IMR-90 (cell line): ENCODE data around the gene VAMP4. TPM values are rescaled to one million over a fixed set of nuclear protein-coding genes. Genes with fewer than 3 reads are reported as not detected.

Experiments
- ATAC-seq: fragments of 200-7000 bp; cut with Tn5 transposase; 2 replicates; pipeline ENCODE4 v1.9.1; 2020; ENCODE audit warnings: low read depth, mild to moderate bottlenecking, moderate library complexity
- BruUV-seq: library from RNA; stranded (reverse); fragments of 400-500 nt; replicated peaks from 2 replicates; lab custom pipeline; 2021; lab: Mats Ljungman, UMichigan
- CTCF ChIA-PET: fragments of 300-600 bp; formaldehyde crosslinking; extraction: SDS; loops from one replicate; lab custom pipeline; 2021; ENCODE audit warnings: antibody characterized with exemption; lab: Yijun Ruan, JAX
- POLR2A ChIA-PET: fragments of 300-600 bp; sonication (Branson Sonifier 250); formaldehyde crosslinking; loops from one replicate; lab custom pipeline; 2022; ENCODE audit warnings: antibody characterized with exemption; ENCODE audit not compliant: unreplicated experiment; lab: Charles Lee
- DNase-seq: peaks from one replicate; pipeline ENCODE4 v3.0.0; 2013
- H2AFZ ChIP-seq: replicated peaks from 2 replicates; pipeline ENCODE3; 2013; ENCODE audit warnings: low read length, mild to moderate bottlenecking; ENCODE audit not compliant: poor library complexity
- H2AK5ac ChIP-seq: 2 replicates; pipeline ENCODE4 v1.6.1; 2013; ENCODE audit warnings: low read depth, low read length, inconsistent platforms
- H2AK9ac ChIP-seq: replicated peaks from 2 replicates; pipeline ENCODE3; 2013; ENCODE audit warnings: mild to moderate bottlenecking, low read depth, low read length, moderate library complexity; ENCODE audit not compliant: poor library complexity
- H2BK120ac ChIP-seq: 2 replicates; pipeline ENCODE4 v1.6.1; 2013; ENCODE audit warnings: low read depth, low read length, inconsistent platforms
- H2BK15ac ChIP-seq: 3 replicates; pipeline ENCODE4 v1.6.1; 2013; ENCODE audit warnings: low read depth, low read length, inconsistent platforms
- H2BK20ac ChIP-seq: 2 replicates; pipeline ENCODE4 v1.6.1; 2013; ENCODE audit warnings: low read depth, mild to moderate bottlenecking, inconsistent platforms, low read length, moderate library complexity
- H2BK5ac ChIP-seq: 2 replicates; pipeline ENCODE4 v1.6.1; 2013; ENCODE audit warnings: mild to moderate bottlenecking, low read depth, low read length, inconsistent platforms; ENCODE audit not compliant: poor library complexity, severe bottlenecking
- H3K14ac ChIP-seq: replicated peaks from 2 replicates; pipeline ENCODE4 v1.6.1; 2013; ENCODE audit warnings: low read depth, low read length, inconsistent platforms
- H3K18ac ChIP-seq: 2 replicates; pipeline ENCODE4 v1.6.1; 2013; ENCODE audit warnings: low read depth, low read length, control low read depth
- H3K23ac ChIP-seq: 2 replicates; pipeline ENCODE4 v1.6.1; 2013; ENCODE audit warnings: low read depth, low read length, inconsistent platforms
- H3K27ac ChIP-seq: 2 replicates; pipeline ENCODE4 v1.5.1; 2013; ENCODE audit warnings: mild to moderate bottlenecking, control low read depth, low read length; ENCODE audit not compliant: insufficient read depth
- H3K27me3 ChIP-seq: 2 replicates; pipeline ENCODE4 v1.6.1; 2013; ENCODE audit warnings: low read length; ENCODE audit not compliant: control insufficient read depth, insufficient read depth
- H3K36me3 ChIP-seq: 2 replicates; pipeline ENCODE4 v1.6.1; 2013; ENCODE audit warnings: low read length, mixed read lengths; ENCODE audit not compliant: control insufficient read depth, insufficient read depth
- H3K4ac ChIP-seq: 2 replicates; pipeline ENCODE4 v1.6.1; 2013; ENCODE audit warnings: low read depth, low read length, inconsistent platforms
- H3K4me1 ChIP-seq: 2 replicates; pipeline ENCODE4 v1.6.1; 2013; ENCODE audit warnings: low read length, mixed read lengths; ENCODE audit not compliant: control insufficient read depth, insufficient read depth
- H3K4me2 ChIP-seq: 2 replicates; pipeline ENCODE4 v1.6.1; 2013; ENCODE audit warnings: low read depth, mild to moderate bottlenecking, control low read depth, low read length, moderate library complexity
- H3K4me3 ChIP-seq: 2 replicates; pipeline ENCODE4 v1.5.1; 2013; ENCODE audit warnings: low read depth, mild to moderate bottlenecking, control low read depth, low read length, moderate library complexity; ENCODE audit not compliant: insufficient read depth
- H3K56ac ChIP-seq: 2 replicates; pipeline ENCODE4 v1.6.1; 2013; ENCODE audit warnings: low read length, inconsistent platforms; ENCODE audit not compliant: insufficient read depth; ENCODE audit errors: extremely low read depth
- H3K79me1 ChIP-seq, 2 experiments: 2 replicates each; pipeline ENCODE4 v1.6.1; 2013; ENCODE audit warnings: low read length in 2 of 2, inconsistent platforms in 1 of 2, low read depth in 1 of 2
- H3K9ac ChIP-seq: 2 replicates; pipeline ENCODE4 v1.6.1; 2013; ENCODE audit warnings: low read depth, low read length, control low read depth
- H3K9me1 ChIP-seq: 2 replicates; pipeline ENCODE4 v1.6.1; 2013; ENCODE audit warnings: low read length, inconsistent platforms; ENCODE audit not compliant: insufficient read depth
- H3K9me3 ChIP-seq: 2 replicates; pipeline ENCODE4 v1.6.1; 2013; ENCODE audit warnings: low read length; ENCODE audit not compliant: control insufficient read depth, insufficient read depth
- H4K20me1 ChIP-seq: 2 replicates; pipeline ENCODE4 v1.6.1; 2013; ENCODE audit warnings: low read length, inconsistent platforms; ENCODE audit not compliant: insufficient read depth
- H4K5ac ChIP-seq: 2 replicates; pipeline ENCODE4 v1.6.1; 2013; ENCODE audit warnings: mild to moderate bottlenecking, low read depth, low read length, control low read depth
- H4K8ac ChIP-seq, 2 experiments: 2 replicates each; pipeline ENCODE4 v1.6.1; 2013; ENCODE audit warnings: low read depth in 2 of 2, low read length in 2 of 2, control low read depth in 1 of 2, inconsistent platforms in 1 of 2
- H4K91ac ChIP-seq: 2 replicates; pipeline ENCODE4 v1.6.1; 2013; ENCODE audit warnings: low read depth, low read length, inconsistent platforms; ENCODE audit not compliant: insufficient read depth
- BHLHE40 ChIP-seq: fragments of 150-350 bp; IDR thresholded peaks from 2 replicates; pipeline ENCODE4 v1.6.1; 2016; ENCODE audit warnings: mild to moderate bottlenecking, low read depth, low read length
- CHD1 ChIP-seq: IDR thresholded peaks from 2 replicates; pipeline ENCODE4 v1.6.1; 2012; ENCODE audit warnings: low read depth, low read length, improper control_type of control experiment
- MAFK ChIP-seq: IDR thresholded peaks from 2 replicates; pipeline ENCODE4 v1.6.1; 2012; ENCODE audit warnings: low read depth, low read length, improper control_type of control experiment
- MAZ ChIP-seq: IDR thresholded peaks from 2 replicates; pipeline ENCODE4 v1.6.1; 2012; ENCODE audit warnings: low read depth, mild to moderate bottlenecking, low read length, improper control_type of control experiment, moderate library complexity, borderline replicate concordance
- POLR2A ChIP-seq: IDR thresholded peaks from 2 replicates; pipeline ENCODE4 v1.6.1; 2012; ENCODE audit warnings: mild to moderate bottlenecking, low read depth, low read length
- RAD21 ChIP-seq: IDR thresholded peaks from 2 replicates; pipeline ENCODE4 v1.6.1; 2012; ENCODE audit warnings: low read length, improper control_type of control experiment
- RCOR1 ChIP-seq: IDR thresholded peaks from 2 replicates; pipeline ENCODE4 v1.6.1; 2012; ENCODE audit warnings: mild to moderate bottlenecking, low read length, improper control_type of control experiment; ENCODE audit not compliant: insufficient replicate concordance
- RFX5 ChIP-seq: IDR thresholded peaks from 2 replicates; pipeline ENCODE4 v1.8.0; 2012; ENCODE audit warnings: low read depth, mild to moderate bottlenecking, low read length, moderate library complexity
- SMC3 ChIP-seq: fragments of 150-350 bp; IDR thresholded peaks from 2 replicates; pipeline ENCODE4 v1.6.1; 2016; ENCODE audit warnings: low read depth, mild to moderate bottlenecking, antibody characterized with exemption, low read length, moderate library complexity
- WGBS, 2 experiments: methylation state at CpG; one replicate each; pipeline versions ENCODE4 v1.1.5 to v1.1.7; 2013; ENCODE audit warnings: missing lambda C conversion rate in 2 of 2; ENCODE audit not compliant: insufficient read length in 1 of 2; ENCODE audit errors: extremely low coverage in 2 of 2; 5-methylcytosine and 5-hydroxymethylcytosine counted together
- dilution Hi-C: fragments of 300-500 bp; cut with HindIII; formaldehyde crosslinking; loops from one replicate; pipeline ENCODE4 v1.14.3; 2018; ENCODE audit warnings: low sequenced_read_pairs; ENCODE audit not compliant: unreplicated experiment
- in situ Hi-C: fragments of 300-500 bp; cut with MboI; formaldehyde crosslinking; loops from 3 replicates; pipeline ENCODE4 v1.14.3; 2019; ENCODE audit warnings: low sequenced_read_pairs, inconsistent platforms, mixed read lengths
- intact Hi-C: fragments of 100-400 bp; cut with micrococcal nuclease; formaldehyde crosslinking; loops from 2 replicates; pipeline ENCODE4 v1.10.0; 2022
- polyA plus RNA-seq, 3 experiments: library from polyadenylated mRNA; depleted of rRNA; stranded (reverse); fragments of >200 nt; gene quantifications; 2 replicates each; pipeline ENCODE4 v1.2.3, GENCODE V29; 2012; ENCODE audit warnings: low replicate concordance in 1 of 3
- total RNA-seq: library from RNA; depleted of rRNA; stranded (reverse); fragments of >200 nt; gene quantifications from 2 replicates; pipeline ENCODE4 v1.2.3, GENCODE V29; 2012
- TF ChIP-seq, protein P1 (sequence below): conservative IDR thresholded peaks from 2 replicates; pipeline ENCODE4 v1.5.1; 2012; ENCODE audit warnings: mild to moderate bottlenecking, low read depth, low read length, improper control_type of control experiment

Gene VAMP4
- total and polyA plus RNA-seq, 2 of the 4 experiments (the other 2 are of a cell fraction) = 3.4 to 5.4 TPM

DNA sequence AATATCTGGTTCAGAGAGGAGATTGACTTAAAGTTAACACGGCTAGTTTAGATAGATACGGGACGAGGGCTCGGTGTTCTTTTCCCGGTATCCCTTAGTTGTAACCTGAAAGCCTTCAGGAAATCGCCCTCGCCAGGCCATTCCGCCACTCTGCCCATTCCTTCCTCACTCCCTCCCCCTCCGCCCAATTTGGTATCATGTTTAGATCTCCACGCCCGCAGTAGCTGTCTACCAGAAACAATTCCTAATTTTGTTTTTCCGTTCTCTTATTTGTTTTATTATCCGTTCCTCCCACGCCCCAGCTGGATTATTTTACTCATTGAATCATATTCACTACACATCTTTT lies 685 bp upstream of the VAMP4 start:
- dilution Hi-C loops (no loop called here), intact Hi-C loops (loop anchor here (1.0 to 5.0 kb wide), 2 partner anchors 39 to 240 kb away; partner anchors contain the start of gene METTL13), in situ Hi-C loops (no loop called here)
- Histone ChIP-seq H3K14ac (peak overlapping the region; percentile 100), H3K36me3 (peaks cover 4% of the 10 kb centered on the region; the same call in 1 of the 2 replicates), H3K18ac (peak overlapping the region; percentile 99; the same call in 1 of the 2 replicates), H2BK20ac (no peak overlapping the region), H4K91ac (peak overlapping the region; percentile 96), H2AK5ac (peak overlapping the region; percentile 11; the same call in 1 of the 2 replicates), H3K23ac (peak overlapping the region; percentile 99), H3K79me1 (peaks cover 15 to 28% of the 10 kb centered on the region in 2 experiments), H3K4me2 (peak overlapping the region; percentile 61), H3K27ac (peak overlapping the region; percentile 98), H3K27me3 (no peaks in the 10 kb centered on the region), H4K20me1 (no peaks in the 10 kb centered on the region; the same call in 1 of the 2 replicates), H3K4me3 (peak overlapping the region; percentile 92), H3K9me1 (peaks cover 3% of the 10 kb centered on the region; the same call in 1 of the 2 replicates), H3K4me1 (peaks cover 8% of the 10 kb centered on the region; the same call in 1 of the 2 replicates), H3K56ac (peak overlapping the region; percentile 99), H3K4ac (peak overlapping the region; percentile 99), H4K8ac (peak overlapping the region; percentile 71 to 99), H3K9ac (peak overlapping the region; percentile 98), H4K5ac (peak overlapping the region; percentile 98), H2AK9ac (peak overlapping the region; percentile 92), H3K9me3 (no peaks in the 10 kb centered on the region), H2AFZ (peak overlapping the region; percentile 99), H2BK120ac (peak overlapping the region; percentile 96), H2BK15ac (peak overlapping the region; percentile 65; the same call in 2 of the 3 replicates), H2BK5ac (peak overlapping the region; percentile 98)
- ChIA-PET POLR2A (interaction anchor here (0.6 to 2.1 kb wide), 8 partner anchors 12 to 98 kb away, joined by 3 to 16 read pairs (median 8); partner anchors contain the start of gene METTL13), CTCF (interaction anchor here (1.0 to 1.4 kb wide), 2 partner anchors 97 to 98 kb away, joined by 3 read pairs; no protein-coding TSS in a partner anchor)
- ATAC-seq = peak; percentile 61
- 0% methylated on average over 9 of the region's 14 CpGs; no CpG with 5 or more reads in 1 of the 2 experiments for WGBS, 2 experiments
- TF ChIP-seq MAZ = no peak
- TF ChIP-seq RAD21 = no peak
- TF ChIP-seq, protein P1, sequence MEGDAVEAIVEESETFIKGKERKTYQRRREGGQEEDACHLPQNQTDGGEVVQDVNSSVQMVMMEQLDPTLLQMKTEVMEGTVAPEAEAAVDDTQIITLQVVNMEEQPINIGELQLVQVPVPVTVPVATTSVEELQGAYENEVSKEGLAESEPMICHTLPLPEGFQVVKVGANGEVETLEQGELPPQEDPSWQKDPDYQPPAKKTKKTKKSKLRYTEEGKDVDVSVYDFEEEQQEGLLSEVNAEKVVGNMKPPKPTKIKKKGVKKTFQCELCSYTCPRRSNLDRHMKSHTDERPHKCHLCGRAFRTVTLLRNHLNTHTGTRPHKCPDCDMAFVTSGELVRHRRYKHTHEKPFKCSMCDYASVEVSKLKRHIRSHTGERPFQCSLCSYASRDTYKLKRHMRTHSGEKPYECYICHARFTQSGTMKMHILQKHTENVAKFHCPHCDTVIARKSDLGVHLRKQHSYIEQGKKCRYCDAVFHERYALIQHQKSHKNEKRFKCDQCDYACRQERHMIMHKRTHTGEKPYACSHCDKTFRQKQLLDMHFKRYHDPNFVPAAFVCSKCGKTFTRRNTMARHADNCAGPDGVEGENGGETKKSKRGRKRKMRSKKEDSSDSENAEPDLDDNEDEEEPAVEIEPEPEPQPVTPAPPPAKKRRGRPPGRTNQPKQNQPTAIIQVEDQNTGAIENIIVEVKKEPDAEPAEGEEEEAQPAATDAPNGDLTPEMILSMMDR = no peak
- TF ChIP-seq MAFK = no peak
- no peak for TF ChIP-seq BHLHE40
- TF ChIP-seq RFX5 = no peak
- TF ChIP-seq SMC3 = no peak
- TF ChIP-seq RCOR1 = no peak
- TF ChIP-seq POLR2A = no peak; the same call in none of the 2 replicates
- no peak for TF ChIP-seq CHD1
- no TSS peak for BruUV-seq
- peak; percentile 37 for DNase-seq
